Esophagus mucosa (tissue), 1 donor: Measurements from ENCODE around the gene RNF135. TPM values are rescaled to one million over a fixed set of nuclear protein-coding genes. Genes with fewer than 3 reads are reported as not detected.
A peak's percentile ranks its signal among the peaks of the same experiment; 100 is the strongest.
"Not testable (repeated sequence)": the region's sequence is repeated elsewhere in the genome, so short reads cannot be mapped to it uniquely, and the experiment has no call there.

Source experiments
- ATAC-seq: fragments of 200-7000 bp; cut with Tn5 transposase; one replicate; pipeline ENCODE4 v1.9.1; 2020
- total RNA-seq: library from RNA; stranded (reverse); gene quantifications from one replicate; pipeline ENCODE4 v1.2.4, GENCODE V29; 2023
- donor health status: DM: yes; HTN: yes; CAD: no.

RNF135 gene
- total RNA-seq, 1 donor from 2014 or later = 23.7 TPM

- ATAC-seq = no peak
These were observed 14.0 kb upstream of the RNF135 start for GRCh38 chr17:30956764-30957374.

- no peak for ATAC-seq
These were observed 13.1 kb upstream of the RNF135 start for GRCh38 chr17:30957741-30958140.

- ATAC-seq = no peak
These were observed 12.7 kb upstream of the RNF135 start for GRCh38 chr17:30958187-30958586.

- no peak for ATAC-seq
These were observed 9.3 kb upstream of the RNF135 start for GRCh38 chr17:30961209-30962188.

GRCh38 chr17:30964312-30964711 lies 6.5 kb upstream of the RNF135 start:
- not testable (repeated sequence) for ATAC-seq

- peak; percentile 55 for ATAC-seq
These were observed 6.0 kb upstream of the RNF135 start for GRCh38 chr17:30964876-30965275.

GRCh38 chr17:30965686-30966085 lies 5.2 kb upstream of the RNF135 start:
- no peak for ATAC-seq

- ATAC-seq = not testable (repeated sequence)
These were observed 2.9 kb upstream of the RNF135 start for GRCh38 chr17:30967911-30968310.

- peak; percentile 66 for ATAC-seq
These were observed 629 bp upstream of the RNF135 start for GRCh38 chr17:30969989-30970830.

- ATAC-seq = no peak
These were observed 4.4 kb downstream of the RNF135 start for GRCh38 chr17:30975042-30975820.

- ATAC-seq = not testable (repeated sequence)
These were observed 9.1 kb downstream of the RNF135 start for GRCh38 chr17:30979919-30980318.

GRCh38 chr17:30981531-30982519 lies 11.0 kb downstream of the RNF135 start:
- ATAC-seq = peak; percentile 44

- ATAC-seq = no peak
These were observed 12.0 kb downstream of the RNF135 start for GRCh38 chr17:30982855-30983254.

GRCh38 chr17:30990458-30990857 lies 19.6 kb downstream of the RNF135 start:
- ATAC-seq = no peak

GRCh38 chr17:30992551-30992950 lies 21.7 kb downstream of the RNF135 start:
- ATAC-seq = no peak

GRCh38 chr17:30995347-30995746 lies 24.5 kb downstream of the RNF135 start:
- no peak for ATAC-seq

GRCh38 chr17:30996486-30996885 lies 25.6 kb downstream of the RNF135 start:
- ATAC-seq = no peak

GRCh38 chr17:30997270-30997669 lies 26.4 kb downstream of the RNF135 start:
- ATAC-seq = no peak

GRCh38 chr17:30997842-30998241 lies 27.0 kb downstream of the RNF135 start:
- peak; percentile 56 for ATAC-seq

GRCh38 chr17:31002047-31002446 lies 31.2 kb downstream of the RNF135 start:
- peak; percentile 64 for ATAC-seq
